Stimulated activated CD4-positive, alpha-beta T cell treated with anti-CD3 and anti-CD28 coated beads, TNF-alpha, amount 100 ng/mL, for 48 hours (primary cell): ENCODE results near the gene HOXB8.

Experiments used
- DNase-seq, 3 donors: peaks; one replicate each; pipeline ENCODE4 v3.0.0-alpha.2; 2020; ENCODE audit warnings: low read depth in 3 of 3

Gene HOXB8

GRCh38 chr17:48624544-48625494 is 9.7 kb upstream of the HOXB8 start:
- DNase-seq: no peak

DNA sequence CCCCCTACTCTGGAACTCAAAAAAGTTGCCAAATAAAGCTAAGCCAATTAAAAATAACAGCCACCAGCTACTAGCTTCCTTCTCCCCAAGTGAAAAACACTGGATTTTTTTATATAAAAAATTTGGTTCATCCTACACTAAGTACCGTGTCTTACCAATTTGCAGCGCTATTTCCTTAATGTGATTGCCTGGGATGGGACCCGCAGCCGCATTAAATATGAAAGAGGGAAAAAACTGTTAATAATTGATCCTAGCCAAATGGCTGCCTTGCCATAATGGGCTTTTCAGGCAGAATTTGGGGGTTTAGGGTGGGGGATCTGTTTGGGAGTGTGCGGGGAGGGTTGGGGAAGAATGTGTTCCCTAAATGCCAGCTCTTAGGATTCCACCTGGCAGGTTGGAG is 9.0 kb upstream of the HOXB8 start:
- DNase-seq: no peak

DNA sequence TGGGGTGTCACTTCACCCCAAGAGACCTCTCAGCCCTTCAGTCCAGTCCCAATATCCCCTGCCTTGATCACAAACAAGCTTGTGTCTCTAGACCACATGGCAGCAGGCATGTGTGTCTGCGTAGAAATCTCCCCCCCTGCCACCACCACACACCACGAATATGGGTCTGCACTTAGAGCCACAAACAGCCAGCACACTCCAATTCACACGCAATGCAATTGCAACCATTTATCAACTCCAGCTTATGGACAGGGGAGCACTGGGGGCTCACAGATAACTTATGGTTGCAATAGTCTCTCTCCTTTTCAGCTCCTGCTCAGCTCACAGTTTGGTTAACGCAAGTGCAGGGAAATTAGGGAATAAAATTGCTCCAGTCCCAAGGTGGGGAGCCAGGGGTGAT is 8.5 kb upstream of the HOXB8 start:
- DNase-seq: no peak

DNA sequence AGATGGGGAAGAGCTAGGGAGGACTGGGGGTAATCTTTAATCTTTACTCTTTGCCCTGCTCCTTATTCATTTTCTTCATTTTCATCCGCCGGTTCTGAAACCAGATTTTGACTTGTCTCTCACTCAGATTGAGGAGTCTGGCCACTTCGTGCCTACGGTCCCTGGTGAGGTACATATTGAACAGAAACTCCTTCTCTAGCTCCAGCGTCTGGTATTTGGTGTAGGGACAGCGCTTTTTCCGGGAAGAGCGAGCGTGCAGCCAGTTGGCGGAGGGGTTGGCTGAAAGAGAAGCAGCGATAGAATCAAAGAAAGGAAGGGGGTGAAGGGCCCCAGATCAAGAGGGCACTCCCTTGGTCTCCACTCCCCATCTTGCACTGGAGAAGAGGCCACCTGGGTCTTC is 7.8 kb upstream of the HOXB8 start:
- DNase-seq: no peak

DNA sequence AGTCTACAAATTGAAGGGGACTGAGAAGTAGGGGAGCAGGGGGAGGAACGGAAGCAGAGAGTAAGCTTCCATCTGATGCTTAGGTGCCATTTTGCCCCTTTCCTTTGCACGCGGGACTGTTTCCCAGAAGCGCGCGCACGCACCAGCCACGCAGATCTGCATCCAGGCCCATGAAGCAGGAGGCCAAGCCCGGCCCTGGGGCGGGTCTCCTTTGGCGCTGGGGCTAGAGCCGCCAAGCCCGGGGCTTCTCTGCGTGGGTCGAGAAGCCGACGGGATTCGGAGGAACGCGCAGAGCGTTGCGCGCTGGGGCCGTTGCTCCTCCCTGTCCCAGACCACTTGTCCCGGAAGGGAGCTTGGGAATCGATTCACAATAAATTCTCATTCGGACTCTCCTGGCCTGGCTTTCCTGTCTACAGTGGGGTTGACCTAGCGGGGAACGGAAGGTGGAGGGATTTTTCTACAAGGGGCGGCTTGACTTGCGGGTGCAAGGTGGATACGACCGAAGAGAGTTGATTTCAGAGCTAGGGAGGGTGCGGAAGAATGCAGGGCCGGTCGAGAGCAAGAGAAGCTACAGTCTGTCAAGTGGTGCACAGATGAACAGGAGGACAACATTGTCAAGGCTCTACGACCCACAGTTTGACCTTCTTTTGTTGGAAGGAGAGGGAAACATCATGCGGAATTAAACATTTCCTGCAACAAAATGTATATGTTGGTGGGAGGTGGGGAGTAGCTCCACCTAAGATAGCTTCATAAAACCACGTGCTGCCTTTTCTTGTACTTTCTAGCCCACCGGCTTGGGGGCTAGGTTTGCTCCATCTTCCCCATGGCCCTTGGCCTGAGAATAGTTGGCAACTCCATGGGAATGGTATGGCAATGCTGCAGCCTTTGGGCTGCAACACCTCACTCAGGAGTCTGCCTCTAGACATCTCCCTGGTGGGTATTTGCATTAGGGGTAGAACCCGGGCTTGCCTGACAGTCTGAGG is 6.6 kb upstream of the HOXB8 start:
- no peak for DNase-seq

GRCh38 chr17:48620461-48621139 is 5.5 kb upstream of the HOXB8 start:
- no peak for DNase-seq

DNA sequence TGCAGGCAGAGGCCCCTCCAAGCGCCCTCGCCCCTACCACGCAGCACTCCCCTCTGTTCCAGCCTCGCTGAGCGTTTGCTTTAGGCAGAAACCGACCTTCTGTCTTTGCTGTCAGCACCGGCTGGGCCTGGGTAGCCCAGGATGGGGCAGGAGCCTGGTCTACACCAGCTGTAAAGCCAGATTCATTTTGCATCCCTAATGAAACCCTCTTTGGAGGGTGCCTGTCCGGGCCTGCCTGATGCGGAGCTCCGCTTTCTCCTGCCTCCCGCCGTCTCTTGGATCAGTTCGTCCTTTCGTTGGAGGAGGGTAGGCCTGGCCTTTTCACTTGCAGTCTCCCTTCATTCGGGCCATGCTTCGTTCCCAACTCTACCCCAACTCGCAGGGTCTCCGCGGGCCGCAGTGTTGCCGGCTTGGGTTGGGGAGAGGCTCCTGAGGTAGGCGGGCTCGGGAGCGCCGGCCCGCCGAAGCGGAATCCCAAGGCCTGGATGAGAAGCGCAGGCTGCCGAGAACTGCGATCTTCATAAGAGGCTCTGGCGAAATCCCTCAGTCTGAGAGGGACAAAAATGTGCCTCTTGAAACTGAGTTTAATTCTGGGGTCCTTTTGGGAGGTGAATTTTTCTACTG is 4.8 kb upstream of the HOXB8 start:
- DNase-seq: no peak

DNA sequence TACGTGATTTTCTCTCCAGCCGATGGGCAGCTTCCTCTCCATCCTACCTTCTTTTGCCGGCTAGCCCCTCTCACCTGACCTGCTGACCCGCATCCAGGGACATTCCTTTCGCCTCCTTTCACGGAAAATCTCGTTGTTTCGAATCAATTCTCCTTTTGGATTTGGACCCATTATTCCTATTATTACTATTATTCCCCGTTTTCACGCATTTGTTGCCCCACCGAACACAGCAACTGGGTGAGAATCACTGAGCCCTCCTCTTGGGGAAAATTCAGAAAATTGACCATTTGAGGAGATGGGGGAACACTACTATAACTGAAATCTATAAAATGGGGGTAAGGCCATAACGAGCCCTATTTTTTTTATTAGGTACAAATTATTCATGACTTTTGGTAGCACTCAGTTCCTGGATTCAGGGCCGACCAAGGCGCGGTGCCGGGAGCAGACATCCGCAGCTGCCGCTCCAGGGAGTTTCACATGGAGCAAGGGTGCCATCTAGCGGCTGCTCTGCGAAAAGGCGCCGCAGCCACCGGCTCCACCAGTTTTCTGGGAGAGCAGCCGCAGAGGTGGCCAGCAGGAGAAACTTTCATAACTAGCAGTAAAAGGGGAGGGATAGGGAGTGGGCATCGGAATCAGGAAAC is 3.3 kb upstream of the HOXB8 start:
- peak; percentile 71 to 73 (median 71) for DNase-seq

- DNase-seq: no peak
These were observed 2.6 kb upstream of the HOXB8 start for GRCh38 chr17:48617471-48618255.

- no peak for DNase-seq
These were observed 1.8 kb upstream of the HOXB8 start for GRCh38 chr17:48616717-48617470.

- DNase-seq: no peak
These were observed 1.0 kb upstream of the HOXB8 start for GRCh38 chr17:48615963-48616716.

DNA sequence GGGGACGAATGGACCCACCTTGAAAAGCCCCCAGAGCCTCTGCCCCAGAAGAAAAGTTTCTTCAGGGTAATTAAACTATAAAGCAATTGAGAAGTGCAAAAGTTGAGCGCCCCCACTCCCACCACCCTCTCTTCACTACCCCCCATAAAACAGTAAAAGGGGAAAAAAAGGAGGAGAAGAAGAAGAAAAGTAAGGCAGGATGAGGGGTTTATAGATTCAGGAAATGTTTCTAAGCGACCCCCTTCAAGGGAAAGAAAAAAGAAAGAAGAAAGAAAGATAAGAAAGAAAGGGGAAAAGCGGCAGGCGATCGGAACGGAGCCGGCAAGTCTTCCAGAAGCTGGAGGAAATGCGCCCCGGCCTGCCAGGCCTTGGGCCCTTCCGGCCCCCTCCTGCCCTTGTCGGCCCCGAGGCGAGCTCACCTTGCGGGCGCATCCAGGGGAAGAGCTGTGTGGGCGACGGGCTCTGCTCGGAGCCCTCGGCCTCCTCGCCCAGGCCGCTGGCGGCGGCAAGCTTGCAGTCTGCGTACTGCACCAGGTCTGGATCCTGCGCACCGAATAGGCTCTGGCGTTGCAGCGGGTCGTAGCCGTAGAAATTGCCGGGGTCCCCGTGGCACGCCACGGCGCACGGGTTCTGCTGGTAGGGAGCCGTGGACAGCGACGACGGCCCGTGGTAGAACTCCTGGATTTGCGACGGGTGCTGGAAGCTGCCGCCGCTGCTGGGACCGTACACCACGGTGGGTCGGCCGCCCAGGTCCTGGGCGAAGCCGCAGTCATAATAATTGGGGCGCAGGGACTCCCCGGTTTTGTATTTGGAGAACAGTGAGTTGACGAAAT is 1.0 kb downstream of the HOXB8 start:
- no peak for DNase-seq

DNA sequence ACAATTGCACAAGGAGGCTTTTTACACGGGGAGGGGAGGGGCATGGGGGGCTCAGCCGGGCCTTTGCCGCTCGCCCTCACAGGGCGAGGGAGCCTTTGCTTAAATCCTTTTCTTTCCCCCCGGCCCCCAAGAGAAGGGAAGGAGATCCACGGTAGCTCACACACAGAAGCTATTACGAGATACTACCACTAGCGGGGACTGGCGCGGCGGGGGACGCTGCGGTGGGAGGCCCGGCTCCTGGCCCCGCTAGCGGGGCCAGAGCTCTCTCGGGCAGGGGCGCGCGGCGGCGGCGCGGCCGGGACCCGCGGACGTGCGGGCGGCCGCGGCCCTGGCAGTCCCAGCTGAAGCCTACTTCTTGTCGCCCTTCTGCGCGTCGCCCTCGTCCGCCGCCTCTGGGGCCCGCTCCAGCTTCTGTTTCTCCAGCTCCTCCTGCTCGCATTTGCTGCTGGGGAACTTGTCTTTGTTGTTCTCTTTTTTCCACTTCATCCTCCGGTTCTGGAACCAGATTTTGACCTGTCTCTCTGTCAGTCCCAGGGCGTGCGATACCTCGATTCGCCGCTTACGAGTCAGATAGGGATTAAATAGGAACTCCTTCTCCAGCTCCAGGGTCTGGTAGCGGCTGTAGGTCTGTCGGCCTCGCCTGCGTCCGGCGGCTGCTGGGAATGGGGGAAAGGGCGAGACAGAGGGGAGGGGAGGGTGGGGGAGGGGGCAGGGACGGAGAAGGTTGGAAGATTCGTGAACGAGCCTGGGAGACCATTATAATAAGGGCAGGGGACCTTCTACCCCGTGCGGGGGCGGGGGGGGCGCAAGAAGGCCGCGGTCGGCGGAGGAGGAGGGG is 2.0 kb downstream of the HOXB8 start:
- DNase-seq: no peak

DNA sequence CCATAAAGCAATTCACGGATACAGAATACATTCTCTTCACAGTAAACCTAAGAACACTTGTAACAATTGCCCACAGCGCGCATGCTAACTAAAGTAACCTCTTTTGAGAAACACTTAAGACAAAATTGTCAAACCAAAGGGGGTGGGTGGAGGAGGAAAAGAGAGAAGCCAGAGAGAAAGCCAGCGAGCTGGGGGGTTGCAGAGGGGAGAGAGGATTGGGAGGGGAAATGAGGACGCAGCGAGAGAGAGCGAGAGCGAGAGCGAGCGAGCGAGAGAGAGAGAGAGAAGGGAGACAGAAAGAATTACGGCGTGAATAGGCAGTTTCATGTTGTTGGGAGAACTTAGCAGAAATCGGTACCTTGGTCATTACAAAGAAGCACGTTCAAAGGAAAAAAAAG is 2.6 kb downstream of the HOXB8 start:
- no peak for DNase-seq

- DNase-seq: no peak
These were observed 3.2 kb downstream of the HOXB8 start for GRCh38 chr17:48611681-48612455.

DNA sequence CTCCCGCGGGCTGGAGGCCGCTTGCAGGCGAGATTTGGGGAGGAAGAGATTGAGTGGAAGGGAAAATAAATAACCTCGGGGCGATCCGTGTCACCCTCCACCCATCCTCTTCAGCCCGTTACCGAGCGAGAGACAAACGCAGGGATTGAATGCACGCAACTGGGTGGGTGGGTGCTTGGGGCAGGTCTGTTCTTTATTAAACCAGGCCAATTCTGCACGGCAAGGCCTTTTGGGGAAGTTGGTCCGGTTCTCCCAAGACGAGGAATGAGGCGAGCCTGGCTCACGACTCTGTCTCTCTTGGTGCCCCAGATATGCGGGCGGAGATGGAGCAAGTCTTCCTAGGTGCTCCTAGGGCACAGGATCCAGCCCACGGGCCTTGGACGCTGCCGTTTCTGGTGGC is 3.9 kb downstream of the HOXB8 start:
- DNase-seq: no peak
